IMR-90 (cell line): ENCODE results near the gene ZNF646. TPM values are rescaled to one million over a fixed set of nuclear protein-coding genes. Genes with fewer than 3 reads are reported as not detected.

ENCODE experiments used
- ATAC-seq: fragments of 200-7000 bp; cut with Tn5 transposase; 2 replicates; pipeline ENCODE4 v1.9.1; 2020; ENCODE audit warnings: low read depth, mild to moderate bottlenecking, moderate library complexity
- BruUV-seq: library from RNA; stranded (reverse); fragments of 400-500 nt; replicated peaks from 2 replicates; lab custom pipeline; 2021; lab: Mats Ljungman, UMichigan
- CTCF ChIA-PET: fragments of 300-600 bp; formaldehyde crosslinking; extraction: SDS; loops from one replicate; lab custom pipeline; 2021; ENCODE audit warnings: antibody characterized with exemption; lab: Yijun Ruan, JAX
- POLR2A ChIA-PET: fragments of 300-600 bp; sonication (Branson Sonifier 250); formaldehyde crosslinking; loops from one replicate; lab custom pipeline; 2022; ENCODE audit warnings: antibody characterized with exemption; ENCODE audit not compliant: unreplicated experiment; lab: Charles Lee
- DNase-seq: peaks from one replicate; pipeline ENCODE4 v3.0.0; 2013
- H2AFZ ChIP-seq: replicated peaks from 2 replicates; pipeline ENCODE3; 2013; ENCODE audit warnings: low read length, mild to moderate bottlenecking; ENCODE audit not compliant: poor library complexity
- H2AK5ac ChIP-seq: 2 replicates; pipeline ENCODE4 v1.6.1; 2013; ENCODE audit warnings: low read depth, low read length, inconsistent platforms
- H2AK9ac ChIP-seq: replicated peaks from 2 replicates; pipeline ENCODE3; 2013; ENCODE audit warnings: mild to moderate bottlenecking, low read depth, low read length, moderate library complexity; ENCODE audit not compliant: poor library complexity
- H2BK120ac ChIP-seq: 2 replicates; pipeline ENCODE4 v1.6.1; 2013; ENCODE audit warnings: low read depth, low read length, inconsistent platforms
- H2BK15ac ChIP-seq: 3 replicates; pipeline ENCODE4 v1.6.1; 2013; ENCODE audit warnings: low read depth, low read length, inconsistent platforms
- H2BK20ac ChIP-seq: 2 replicates; pipeline ENCODE4 v1.6.1; 2013; ENCODE audit warnings: low read depth, mild to moderate bottlenecking, inconsistent platforms, low read length, moderate library complexity
- H2BK5ac ChIP-seq: 2 replicates; pipeline ENCODE4 v1.6.1; 2013; ENCODE audit warnings: mild to moderate bottlenecking, low read depth, low read length, inconsistent platforms; ENCODE audit not compliant: poor library complexity, severe bottlenecking
- H3K14ac ChIP-seq: replicated peaks from 2 replicates; pipeline ENCODE4 v1.6.1; 2013; ENCODE audit warnings: low read depth, low read length, inconsistent platforms
- H3K18ac ChIP-seq: 2 replicates; pipeline ENCODE4 v1.6.1; 2013; ENCODE audit warnings: low read depth, low read length, control low read depth
- H3K23ac ChIP-seq: 2 replicates; pipeline ENCODE4 v1.6.1; 2013; ENCODE audit warnings: low read depth, low read length, inconsistent platforms
- H3K27ac ChIP-seq: 2 replicates; pipeline ENCODE4 v1.5.1; 2013; ENCODE audit warnings: mild to moderate bottlenecking, control low read depth, low read length; ENCODE audit not compliant: insufficient read depth
- H3K27me3 ChIP-seq: 2 replicates; pipeline ENCODE4 v1.6.1; 2013; ENCODE audit warnings: low read length; ENCODE audit not compliant: control insufficient read depth, insufficient read depth
- H3K36me3 ChIP-seq: 2 replicates; pipeline ENCODE4 v1.6.1; 2013; ENCODE audit warnings: low read length, mixed read lengths; ENCODE audit not compliant: control insufficient read depth, insufficient read depth
- H3K4ac ChIP-seq: 2 replicates; pipeline ENCODE4 v1.6.1; 2013; ENCODE audit warnings: low read depth, low read length, inconsistent platforms
- H3K4me1 ChIP-seq: 2 replicates; pipeline ENCODE4 v1.6.1; 2013; ENCODE audit warnings: low read length, mixed read lengths; ENCODE audit not compliant: control insufficient read depth, insufficient read depth
- H3K4me2 ChIP-seq: 2 replicates; pipeline ENCODE4 v1.6.1; 2013; ENCODE audit warnings: low read depth, mild to moderate bottlenecking, control low read depth, low read length, moderate library complexity
- H3K4me3 ChIP-seq: 2 replicates; pipeline ENCODE4 v1.5.1; 2013; ENCODE audit warnings: low read depth, mild to moderate bottlenecking, control low read depth, low read length, moderate library complexity; ENCODE audit not compliant: insufficient read depth
- H3K56ac ChIP-seq: 2 replicates; pipeline ENCODE4 v1.6.1; 2013; ENCODE audit warnings: low read length, inconsistent platforms; ENCODE audit not compliant: insufficient read depth; ENCODE audit errors: extremely low read depth
- H3K79me1 ChIP-seq, 2 experiments: 2 replicates each; pipeline ENCODE4 v1.6.1; 2013; ENCODE audit warnings: low read length in 2 of 2, inconsistent platforms in 1 of 2, low read depth in 1 of 2
- H3K9ac ChIP-seq: 2 replicates; pipeline ENCODE4 v1.6.1; 2013; ENCODE audit warnings: low read depth, low read length, control low read depth
- H3K9me1 ChIP-seq: 2 replicates; pipeline ENCODE4 v1.6.1; 2013; ENCODE audit warnings: low read length, inconsistent platforms; ENCODE audit not compliant: insufficient read depth
- H3K9me3 ChIP-seq: 2 replicates; pipeline ENCODE4 v1.6.1; 2013; ENCODE audit warnings: low read length; ENCODE audit not compliant: control insufficient read depth, insufficient read depth
- H4K20me1 ChIP-seq: 2 replicates; pipeline ENCODE4 v1.6.1; 2013; ENCODE audit warnings: low read length, inconsistent platforms; ENCODE audit not compliant: insufficient read depth
- H4K5ac ChIP-seq: 2 replicates; pipeline ENCODE4 v1.6.1; 2013; ENCODE audit warnings: mild to moderate bottlenecking, low read depth, low read length, control low read depth
- H4K8ac ChIP-seq, 2 experiments: 2 replicates each; pipeline ENCODE4 v1.6.1; 2013; ENCODE audit warnings: low read depth in 2 of 2, low read length in 2 of 2, control low read depth in 1 of 2, inconsistent platforms in 1 of 2
- H4K91ac ChIP-seq: 2 replicates; pipeline ENCODE4 v1.6.1; 2013; ENCODE audit warnings: low read depth, low read length, inconsistent platforms; ENCODE audit not compliant: insufficient read depth
- BHLHE40 ChIP-seq: fragments of 150-350 bp; IDR thresholded peaks from 2 replicates; pipeline ENCODE4 v1.6.1; 2016; ENCODE audit warnings: mild to moderate bottlenecking, low read depth, low read length
- CEBPB ChIP-seq: IDR thresholded peaks from 2 replicates; pipeline ENCODE4 v1.6.1; 2012; ENCODE audit warnings: low read depth, low read length, improper control_type of control experiment
- CTCF ChIP-seq: conservative IDR thresholded peaks from 2 replicates; pipeline ENCODE4 v1.5.1; 2012; ENCODE audit warnings: mild to moderate bottlenecking, low read depth, low read length, improper control_type of control experiment
- ELK1 ChIP-seq: fragments of 150-350 bp; IDR thresholded peaks from 2 replicates; pipeline ENCODE4 v1.6.1; 2016; ENCODE audit warnings: low read depth, mild to moderate bottlenecking, low read length, moderate library complexity, borderline replicate concordance
- MAFK ChIP-seq: IDR thresholded peaks from 2 replicates; pipeline ENCODE4 v1.6.1; 2012; ENCODE audit warnings: low read depth, low read length, improper control_type of control experiment
- MAZ ChIP-seq: IDR thresholded peaks from 2 replicates; pipeline ENCODE4 v1.6.1; 2012; ENCODE audit warnings: low read depth, mild to moderate bottlenecking, low read length, improper control_type of control experiment, moderate library complexity, borderline replicate concordance
- NFE2L2 ChIP-seq: fragments of 150-350 bp; IDR thresholded peaks from 2 replicates; pipeline ENCODE4 v1.6.1; 2016; ENCODE audit warnings: low read depth, mild to moderate bottlenecking, low read length
- POLR2A ChIP-seq: IDR thresholded peaks from 2 replicates; pipeline ENCODE4 v1.6.1; 2012; ENCODE audit warnings: mild to moderate bottlenecking, low read depth, low read length
- RCOR1 ChIP-seq: IDR thresholded peaks from 2 replicates; pipeline ENCODE4 v1.6.1; 2012; ENCODE audit warnings: mild to moderate bottlenecking, low read length, improper control_type of control experiment; ENCODE audit not compliant: insufficient replicate concordance
- SMC3 ChIP-seq: fragments of 150-350 bp; IDR thresholded peaks from 2 replicates; pipeline ENCODE4 v1.6.1; 2016; ENCODE audit warnings: low read depth, mild to moderate bottlenecking, antibody characterized with exemption, low read length, moderate library complexity
- WGBS, 2 experiments: methylation state at CpG; one replicate each; pipeline versions ENCODE4 v1.1.5 to v1.1.7; 2013; ENCODE audit warnings: missing lambda C conversion rate in 2 of 2; ENCODE audit not compliant: insufficient read length in 1 of 2; ENCODE audit errors: extremely low coverage in 2 of 2; 5-methylcytosine and 5-hydroxymethylcytosine counted together
- dilution Hi-C: fragments of 300-500 bp; cut with HindIII; formaldehyde crosslinking; loops from one replicate; pipeline ENCODE4 v1.14.3; 2018; ENCODE audit warnings: low sequenced_read_pairs; ENCODE audit not compliant: unreplicated experiment
- in situ Hi-C: fragments of 300-500 bp; cut with MboI; formaldehyde crosslinking; loops from 3 replicates; pipeline ENCODE4 v1.14.3; 2019; ENCODE audit warnings: low sequenced_read_pairs, inconsistent platforms, mixed read lengths
- intact Hi-C: fragments of 100-400 bp; cut with micrococcal nuclease; formaldehyde crosslinking; loops from 2 replicates; pipeline ENCODE4 v1.10.0; 2022
- polyA plus RNA-seq, 3 experiments: library from polyadenylated mRNA; depleted of rRNA; stranded (reverse); fragments of >200 nt; gene quantifications; 2 replicates each; pipeline ENCODE4 v1.2.3, GENCODE V29; 2012; ENCODE audit warnings: low replicate concordance in 1 of 3
- total RNA-seq: library from RNA; depleted of rRNA; stranded (reverse); fragments of >200 nt; gene quantifications from 2 replicates; pipeline ENCODE4 v1.2.3, GENCODE V29; 2012

ZNF646 gene
- total and polyA plus RNA-seq, 2 of the 4 experiments (the other 2 are of a cell fraction): 4.9 to 6.8 TPM

- no peak for TF ChIP-seq CTCF
These were observed 11.8 kb downstream of the ZNF646 start (continued) for GRCh38 chr16:31085873-31086628.

GRCh38 chr16:31086629-31086906, 12.3 kb downstream of the ZNF646 start:
- intact Hi-C loops: no loop called here

More at GRCh38 chr16:31086629-31086906, 12.3 kb downstream of the ZNF646 start:
- ATAC-seq: no peak
- no peak overlapping the region for H3K18ac ChIP-seq
- no peaks in the 10 kb centered on the region for H3K9me3 ChIP-seq
- H3K23ac ChIP-seq: no peak overlapping the region
- peaks cover 15% of the 10 kb centered on the region for H4K20me1 ChIP-seq
- H3K36me3 ChIP-seq: peaks cover 59% of the 10 kb centered on the region
- H3K79me1 ChIP-seq: peaks cover 20 to 57% of the 10 kb centered on the region in 2 experiments
- H3K27ac ChIP-seq: no peak overlapping the region
- no TSS peak for BruUV-seq
- no peaks in the 10 kb centered on the region; the same call in 1 of the 2 replicates for H3K4me1 ChIP-seq
- H2BK15ac ChIP-seq: no peak overlapping the region
- dilution Hi-C loops: no loop called here
- H4K91ac ChIP-seq: no peak overlapping the region
- no peak overlapping the region for H2AFZ ChIP-seq
- no peak overlapping the region for H2AK9ac ChIP-seq
- no peak overlapping the region for H4K5ac ChIP-seq
- H2BK5ac ChIP-seq: no peak overlapping the region
- ChIA-PET CTCF (interaction anchor here (1.2 kb wide), 1 partner anchor 14 kb away, joined by 4 read pairs; no protein-coding TSS in a partner anchor), POLR2A (interaction anchor here (1.0 kb wide), 1 partner anchor 13 kb away, joined by 3 read pairs; the partner anchor contains the start of gene ZNF668)
- WGBS, 2 experiments: 100% methylated on average over 3 of the region's 6 CpGs; no CpG with 5 or more reads in 1 of the 2 experiments
- TF ChIP-seq ELK1 (no peak), RCOR1 (no peak), POLR2A (no peak), BHLHE40 (no peak), CEBPB (no peak), MAFK (no peak), NFE2L2 (no peak), SMC3 (no peak), MAZ (no peak)
- H4K8ac ChIP-seq: no peak overlapping the region
- no peak overlapping the region for H3K9ac ChIP-seq
- no peak overlapping the region for H3K4me2 ChIP-seq
- H3K27me3 ChIP-seq: no peaks in the 10 kb centered on the region
- H3K4ac ChIP-seq: no peak overlapping the region
- no peak overlapping the region for H2AK5ac ChIP-seq
- H3K9me1 ChIP-seq: peaks cover 5% of the 10 kb centered on the region
- H3K56ac ChIP-seq: no peak overlapping the region
- no peak overlapping the region for H2BK120ac ChIP-seq
- in situ Hi-C loops: loop anchor here (10.0 kb wide), 1 partner anchor 102 kb away; the partner anchor contains the start of gene HSD3B7
- no peak for DNase-seq
- no peak overlapping the region for H2BK20ac ChIP-seq
- H3K14ac ChIP-seq: no peak overlapping the region
- no peak overlapping the region for H3K4me3 ChIP-seq
